Measurements from ENCODE around the gene OLA1. TPM values are rescaled to one million over a fixed set of nuclear protein-coding genes. Genes with fewer than 3 reads are reported as not detected.

The OLA1 gene
- total and polyA plus RNA-seq, 9 of the 15 experiments (the other 6 are each of a cell fraction or from before 2014, with no cell fraction given): 208 to 353 (median 225) TPM

DNA sequence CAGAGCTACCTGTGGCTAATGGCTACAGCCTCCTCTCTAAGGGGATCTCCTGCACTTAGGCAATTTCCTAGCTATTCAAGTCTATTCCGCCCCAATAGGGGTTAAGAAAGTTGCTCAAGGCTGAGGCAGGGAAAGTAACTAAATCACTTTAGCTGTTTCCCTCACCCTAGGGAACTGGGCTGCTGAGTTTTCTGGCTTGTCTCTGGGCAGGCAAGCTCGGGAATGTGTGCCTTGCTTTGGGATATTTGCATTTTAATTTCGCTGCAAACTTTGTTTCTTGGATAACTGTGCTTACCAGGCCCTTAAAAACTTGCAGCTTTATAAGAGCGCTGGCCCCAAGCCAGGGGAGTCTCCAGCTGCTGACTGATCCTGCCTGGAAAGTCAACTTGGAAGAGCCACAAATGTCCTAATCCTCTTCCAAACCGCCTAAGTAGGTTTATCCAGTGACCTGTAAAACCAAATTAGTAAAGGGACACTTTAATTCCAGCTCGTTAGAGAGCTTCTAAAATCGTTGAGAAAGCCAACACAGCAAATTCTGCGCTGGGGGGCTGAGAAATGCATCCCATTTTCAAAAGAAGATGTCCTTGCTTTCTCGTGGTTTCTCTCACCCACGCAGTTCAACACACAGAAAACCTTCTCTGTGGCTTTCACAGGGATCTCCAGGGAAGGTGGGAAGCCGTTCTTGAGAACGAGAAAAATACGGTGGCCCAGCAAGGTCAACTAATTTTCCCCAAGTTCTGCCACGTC lies 223.6 kb downstream of the OLA1 start:
- ATAC-seq (no peak), DNase-seq (ENCODE audit: extremely low read depth in 1 of 4, low spot score in 3 of 4) (no peak), FAIRE-seq (peak; percentile 15)
- H3K27me3 ChIP-seq (ENCODE audit: control insufficient read depth in 2 of 2, insufficient read depth in 2 of 2, low read length in 2 of 2): peaks cover 0 to 8% of the 10 kb centered on the region in 2 experiments; a peak in 2 of 5 replicates
- H3K4me1 ChIP-seq (replicated peaks in 1 of 2; ENCODE audit: control insufficient read depth in 2 of 2, insufficient read depth in 2 of 2, low read length in 2 of 2): peaks cover 0 to 16% of the 10 kb centered on the region in 2 experiments; a peak in 1 of 5 replicates
- CTCF ChIA-PET (ENCODE audit: low intra/inter-chr PET ratio): no interaction called here
- intact Hi-C loops (cut with micrococcal nuclease) (no loop called here), in situ Hi-C loops (cut with MboI) (no loop called here)
- POLR2A ChIA-PET: interaction anchor here (0.6 to 2.4 kb wide), 4 partner anchors 10 to 313 kb away, joined by 3 to 11 read pairs (median 4); no protein-coding TSS in a partner anchor
- BruUV-seq (replicated peaks): no TSS peak
- H3K9me3 ChIP-seq (replicated peaks; ENCODE audit: control insufficient read depth, insufficient read depth, low read depth, low read length): no peaks in the 10 kb centered on the region
- H3K79me2 ChIP-seq (ENCODE audit: control insufficient read depth, insufficient read depth, low read length): no peaks in the 10 kb centered on the region
- no peaks in the 10 kb centered on the region for H3K36me3 ChIP-seq (ENCODE audit: control insufficient read depth, insufficient read depth, low read length)
- WGBS (ENCODE audit: insufficient coverage, low coverage, missing lambda C conversion rate): 22% methylated on average over 14 of the region's 14 CpGs
- no peaks in the 10 kb centered on the region for H4K20me1 ChIP-seq (replicated peaks; ENCODE audit: control insufficient read depth, insufficient read depth, low read length)
- H3K4me3 ChIP-seq: no peak overlapping the region
- no peak overlapping the region for H3K27ac ChIP-seq (ENCODE audit: extremely low read depth, low read depth, low read length)
- H3K4me2 ChIP-seq (ENCODE audit: insufficient read depth, low read length): no peak overlapping the region
- no peak overlapping the region for H3K9ac ChIP-seq (ENCODE audit: insufficient read depth in 1 of 2, low read depth in 2 of 2, low read length in 2 of 2)
- peak overlapping the region; percentile 33 for H2AFZ ChIP-seq (ENCODE audit: low read depth, low read length)
- no peaks in the 10 kb centered on the region for H3K9me1 ChIP-seq (ENCODE audit: control insufficient read depth, insufficient read depth, low read length)
- TF ChIP-seq ZNF316 (IDR thresholded peaks at IDR 0.05): peak; percentile 39
- TF ChIP-seq HEY1 (CRISPR knock-in tag; IDR thresholded peaks at IDR 0.05; ENCODE audit: borderline replicate concordance): no peak
- no peak for TF ChIP-seq POLR2B (IDR thresholded peaks at IDR 0.05; ENCODE audit: low read depth, partially characterized antibody)
- TF ChIP-seq NFIC (IDR thresholded peaks at IDR 0.05): peak; percentile 33; the same call in 1 of the 2 replicates
- 0 out of 2 replicates have a peak, but pooled peaks have one; percentile 11 for TF ChIP-seq C11orf30 (IDR thresholded peaks at IDR 0.05; ENCODE audit: low read depth)
- TF ChIP-seq MEF2A (IDR thresholded peaks at IDR 0.05; ENCODE audit: control insufficient read depth, low read depth, low read length): no peak
- TF ChIP-seq SRSF7 (optimal IDR thresholded peaks at IDR 0.05; ENCODE audit: low read depth, low read length): no peak
- TF ChIP-seq, protein P1, sequence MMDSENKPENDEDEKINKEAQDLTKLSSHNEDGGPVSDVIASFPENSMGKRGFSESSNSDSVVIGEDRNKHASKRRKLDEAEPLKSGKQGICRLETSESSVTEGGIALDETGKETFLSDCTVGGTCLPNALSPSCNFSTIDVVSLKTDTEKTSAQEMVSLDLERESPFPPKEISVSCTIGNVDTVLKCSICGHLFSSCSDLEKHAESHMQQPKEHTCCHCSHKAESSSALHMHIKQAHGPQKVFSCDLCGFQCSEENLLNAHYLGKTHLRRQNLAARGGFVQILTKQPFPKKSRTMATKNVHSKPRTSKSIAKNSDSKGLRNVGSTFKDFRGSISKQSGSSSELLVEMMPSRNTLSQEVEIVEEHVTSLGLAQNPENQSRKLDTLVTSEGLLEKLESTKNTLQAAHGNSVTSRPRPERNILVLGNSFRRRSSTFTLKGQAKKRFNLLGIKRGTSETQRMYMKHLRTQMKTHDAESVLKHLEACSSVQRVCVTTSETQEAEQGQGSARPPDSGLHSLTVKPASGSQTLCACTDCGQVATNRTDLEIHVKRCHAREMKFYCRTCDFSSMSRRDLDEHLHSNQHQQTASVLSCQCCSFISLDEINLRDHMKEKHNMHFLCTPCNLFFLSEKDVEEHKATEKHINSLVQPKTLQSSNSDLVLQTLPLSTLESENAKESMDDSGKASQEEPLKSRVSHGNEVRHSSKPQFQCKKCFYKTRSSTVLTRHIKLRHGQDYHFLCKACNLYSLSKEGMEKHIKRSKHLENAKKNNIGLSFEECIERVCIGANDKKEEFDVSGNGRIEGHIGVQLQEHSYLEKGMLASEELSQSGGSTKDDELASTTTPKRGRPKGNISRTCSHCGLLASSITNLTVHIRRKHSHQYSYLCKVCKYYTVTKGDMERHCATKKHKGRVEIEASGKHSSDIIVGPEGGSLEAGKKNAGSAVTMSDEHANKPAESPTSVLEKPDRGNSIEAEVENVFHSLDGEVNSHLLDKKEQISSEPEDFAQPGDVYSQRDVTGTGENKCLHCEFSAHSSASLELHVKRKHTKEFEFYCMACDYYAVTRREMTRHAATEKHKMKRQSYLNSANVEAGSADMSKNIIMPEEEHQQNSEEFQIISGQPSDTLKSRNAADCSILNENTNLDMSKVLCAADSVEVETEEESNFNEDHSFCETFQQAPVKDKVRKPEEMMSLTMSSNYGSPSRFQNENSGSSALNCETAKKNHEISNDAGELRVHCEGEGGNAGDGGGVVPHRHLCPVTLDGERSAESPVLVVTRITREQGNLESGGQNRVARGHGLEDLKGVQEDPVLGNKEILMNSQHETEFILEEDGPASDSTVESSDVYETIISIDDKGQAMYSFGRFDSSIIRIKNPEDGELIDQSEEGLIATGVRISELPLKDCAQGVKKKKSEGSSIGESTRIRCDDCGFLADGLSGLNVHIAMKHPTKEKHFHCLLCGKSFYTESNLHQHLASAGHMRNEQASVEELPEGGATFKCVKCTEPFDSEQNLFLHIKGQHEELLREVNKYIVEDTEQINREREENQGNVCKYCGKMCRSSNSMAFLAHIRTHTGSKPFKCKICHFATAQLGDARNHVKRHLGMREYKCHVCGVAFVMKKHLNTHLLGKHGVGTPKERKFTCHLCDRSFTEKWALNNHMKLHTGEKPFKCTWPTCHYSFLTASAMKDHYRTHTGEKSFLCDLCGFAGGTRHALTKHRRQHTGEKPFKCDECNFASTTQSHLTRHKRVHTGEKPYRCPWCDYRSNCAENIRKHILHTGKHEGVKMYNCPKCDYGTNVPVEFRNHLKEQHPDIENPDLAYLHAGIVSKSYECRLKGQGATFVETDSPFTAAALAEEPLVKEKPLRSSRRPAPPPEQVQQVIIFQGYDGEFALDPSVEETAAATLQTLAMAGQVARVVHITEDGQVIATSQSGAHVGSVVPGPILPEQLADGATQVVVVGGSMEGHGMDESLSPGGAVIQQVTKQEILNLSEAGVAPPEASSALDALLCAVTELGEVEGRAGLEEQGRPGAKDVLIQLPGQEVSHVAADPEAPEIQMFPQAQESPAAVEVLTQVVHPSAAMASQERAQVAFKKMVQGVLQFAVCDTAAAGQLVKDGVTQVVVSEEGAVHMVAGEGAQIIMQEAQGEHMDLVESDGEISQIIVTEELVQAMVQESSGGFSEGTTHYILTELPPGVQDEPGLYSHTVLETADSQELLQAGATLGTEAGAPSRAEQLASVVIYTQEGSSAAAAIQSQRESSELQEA (IDR thresholded peaks at IDR 0.05; ENCODE audit: low read depth): peak; percentile 63; the same call in 1 of the 2 replicates

Measured in K562 (cell line).